K562 (cell line): ENCODE data around the gene L3MBTL1. TPM values are rescaled to one million over a fixed set of nuclear protein-coding genes. Genes with fewer than 3 reads are reported as not detected.
A peak's percentile ranks its signal among the peaks of the same experiment; 100 is the strongest.

Experiments used
- BACH1 ChIP-seq: fragments of 200-800 bp; sonication (Bioruptor generic); IDR thresholded peaks from 2 replicates; pipeline ENCODE4 v1.6.1; 2016; ENCODE audit warnings: missing genetic modification characterization, missing compliant biosample characterization
- CCAR2 ChIP-seq: fragments of 200-400 bp; formaldehyde crosslinking; IDR thresholded peaks from 2 replicates; pipeline ENCODE4 v1.6.1; 2017; ENCODE audit warnings: mild to moderate bottlenecking, low read depth, low read length
- CHD4 ChIP-seq: fragments of 200-600 bp; sonication (generic); IDR thresholded peaks from 3 replicates; pipeline ENCODE4 v1.6.1; 2012; ENCODE audit warnings: low read depth, mild to moderate bottlenecking, mixed read lengths, low read length, inconsistent platforms; ENCODE audit not compliant: insufficient read depth, insufficient replicate concordance, poor library complexity, severe bottlenecking
- E2F1 ChIP-seq: sonication (generic); formaldehyde crosslinking; IDR thresholded peaks from 2 replicates; pipeline ENCODE4 v1.8.1; 2023; ENCODE audit warnings: mild to moderate bottlenecking, missing genetic modification reagents, moderate library complexity
- HNRNPLL ChIP-seq: fragments of 200-400 bp; formaldehyde crosslinking; IDR thresholded peaks from 2 replicates; pipeline ENCODE4 v1.6.1; 2017; ENCODE audit warnings: low read length, low read depth, mild to moderate bottlenecking; ENCODE audit not compliant: poor library complexity, severe bottlenecking
- KHSRP ChIP-seq: fragments of 450-650 bp; IDR thresholded peaks from 2 replicates; pipeline ENCODE4 v1.6.1; 2017
- KLF16 ChIP-seq: IDR thresholded peaks from 2 replicates; pipeline ENCODE4 v1.6.1; 2016; ENCODE audit warnings: antibody characterized with exemption
- MBD1 ChIP-seq: fragments of 250-450 bp; sonication (Bioruptor Pico); IDR thresholded peaks from 2 replicates; pipeline ENCODE4 v1.8.0; 2022; ENCODE audit warnings: inconsistent platforms
- MXI1 ChIP-seq: IDR thresholded peaks from 2 replicates; pipeline ENCODE4 v1.6.1; 2011; ENCODE audit warnings: low read depth, mild to moderate bottlenecking, improper control_type of control experiment, low read length
- NFE2L1 ChIP-seq: fragments of 450-650 bp; IDR thresholded peaks from 2 replicates; pipeline ENCODE4 v1.6.1; 2016; ENCODE audit warnings: missing genetic modification characterization, low read depth, mild to moderate bottlenecking, missing compliant biosample characterization, moderate library complexity, borderline replicate concordance
- POU5F1 ChIP-seq: fragments of 150-350 bp; IDR thresholded peaks from 2 replicates; pipeline ENCODE4 v1.6.1; 2014; ENCODE audit warnings: borderline replicate concordance, low read length, low read depth, mild to moderate bottlenecking; ENCODE audit not compliant: partially characterized antibody
- PTRF ChIP-seq: fragments of 450-650 bp; IDR thresholded peaks from 2 replicates; pipeline ENCODE4 v1.6.1; 2016; ENCODE audit warnings: mild to moderate bottlenecking, missing genetic modification characterization, missing compliant biosample characterization
- RAD21 ChIP-seq, 2 experiments: fragments of 250-450 bp in 1 of 2; fragments of 450-650 bp in 1 of 2; sonication (Bioruptor Pico) in 1 of 2; formaldehyde crosslinking in 1 of 2; IDR thresholded peaks in 1 of 2; conservative IDR thresholded peaks in 1 of 2; 2 replicates each; pipeline versions ENCODE4 v1.4.0 to v1.8.0; 2020 to 2022; ENCODE audit warnings: mild to moderate bottlenecking in 2 of 2, moderate library complexity in 1 of 2
- RNF2 ChIP-seq: sonication (generic); IDR thresholded peaks from 2 replicates; pipeline ENCODE4 v1.6.1; 2016
- SAFB2 ChIP-seq: fragments of 200-400 bp; formaldehyde crosslinking; IDR thresholded peaks from 2 replicates; pipeline ENCODE4 v1.6.1; 2018; ENCODE audit warnings: borderline replicate concordance, low read length, low read depth, moderate library complexity; ENCODE audit not compliant: severe bottlenecking
- SRSF3 ChIP-seq: fragments of 200-400 bp; formaldehyde crosslinking; IDR thresholded peaks from 2 replicates; pipeline ENCODE4 v1.6.1; 2016; ENCODE audit warnings: mild to moderate bottlenecking, low read length, moderate library complexity; ENCODE audit not compliant: insufficient read depth
- ZBTB7A ChIP-seq: IDR thresholded peaks from 2 replicates; pipeline ENCODE4 v1.6.1; 2011; ENCODE audit warnings: low read depth, mild to moderate bottlenecking, low read length, moderate library complexity, borderline replicate concordance; ENCODE audit not compliant: control insufficient read depth
- ZFP30 ChIP-seq: fragments of 250-450 bp; sonication (Bioruptor Pico); IDR thresholded peaks from 2 replicates; pipeline ENCODE4 v1.8.0; 2022; ENCODE audit warnings: moderate library complexity, mild to moderate bottlenecking, inconsistent platforms, borderline replicate concordance
- ZFPM2 ChIP-seq: fragments of 250-450 bp; sonication (Bioruptor Pico); IDR thresholded peaks from 2 replicates; pipeline ENCODE4 v1.5.1; 2022; ENCODE audit warnings: mild to moderate bottlenecking
- ZNF146 ChIP-seq: IDR thresholded peaks from one replicate; pipeline ENCODE4 v1.6.1; 2018; ENCODE audit warnings: missing compliant biosample characterization; ENCODE audit not compliant: unreplicated experiment
- ZNF253 ChIP-seq: fragments of 250-450 bp; sonication (Bioruptor Pico); conservative IDR thresholded peaks from 2 replicates; pipeline ENCODE4 v1.6.1; 2021; ENCODE audit warnings: mild to moderate bottlenecking
- ZNF282 ChIP-seq: sonication (generic); formaldehyde crosslinking; IDR thresholded peaks from 2 replicates; pipeline ENCODE4 v1.8.1; 2023; ENCODE audit warnings: missing genetic modification reagents
- ZNF316 ChIP-seq: fragments of 450-650 bp; IDR thresholded peaks from 2 replicates; pipeline ENCODE4 v1.6.1; 2016
- ZNF507 ChIP-seq: conservative IDR thresholded peaks from 2 replicates; pipeline ENCODE4 v1.6.1; 2017; ENCODE audit warnings: missing genetic modification characterization, missing compliant biosample characterization
- ZNF584 ChIP-seq: fragments of 200-800 bp; sonication (Bioruptor generic); IDR thresholded peaks from 2 replicates; pipeline ENCODE4 v1.6.1; 2016; ENCODE audit warnings: low read depth, mild to moderate bottlenecking, missing genetic modification characterization, missing compliant biosample characterization
- ZNF644 ChIP-seq: fragments of 200-800 bp; sonication (Bioruptor generic); IDR thresholded peaks from 2 replicates; pipeline ENCODE4 v1.6.1; 2016; ENCODE audit warnings: low read depth, missing genetic modification characterization, missing compliant biosample characterization
- ZSCAN29 ChIP-seq: fragments of 450-650 bp; IDR thresholded peaks from 2 replicates; pipeline ENCODE4 v1.6.1; 2017
- polyA plus RNA-seq, 8 experiments: library from polyadenylated mRNA; depleted of rRNA in 4 of 8; stranded (reverse) in 5 of 8; unstranded in 3 of 8; fragments of >200 nt; fragmentation: Nextera tagmentation in 2 of 8; fragmentation: Illumina TruSeq in 1 of 8; extraction: Ambion mirVana in 2 of 8; extraction: Trizol in 1 of 8; gene quantifications; 2 replicates each; pipeline versions ENCODE4 v1.2.1 to v1.2.3, GENCODE V29; 2011 to 2014; ENCODE audit warnings: inconsistent platforms in 1 of 8, missing spikeins in 1 of 8
- total RNA-seq, 7 experiments: library from RNA; depleted of rRNA in 6 of 7; stranded (reverse); fragments of >200 nt in 6 of 7; fragmentation: Illumina TruSeq in 2 of 7; extraction: Trizol in 2 of 7; gene quantifications; 2 replicates each; pipeline versions ENCODE4 v1.2.1 to v1.2.3, GENCODE V29; 2011 to 2021; ENCODE audit warnings: low replicate concordance in 1 of 7

Gene L3MBTL1
- total and polyA plus RNA-seq, 9 of the 15 experiments (the other 6 are each of a cell fraction or from before 2014, with no cell fraction given): 0.77 to 10.0 (median 4.4) TPM

- no peak for TF ChIP-seq MBD1 (CRISPR knock-in tag)
- TF ChIP-seq ZFP30: no peak
- peak; percentile 85 for TF ChIP-seq KLF16
- TF ChIP-seq BACH1 (tag): no peak
- TF ChIP-seq SAFB2: no peak
- no peak for TF ChIP-seq ZNF644 (tag)
- peak; percentile 80 to 91 for TF ChIP-seq RAD21 (CRISPR knock-in tag; conservative IDR thresholded peaks at IDR 0.05 in 1 of 2, IDR thresholded peaks at IDR 0.05 in 1 of 2)
- TF ChIP-seq MXI1: no peak
- TF ChIP-seq ZNF253 (CRISPR knock-in tag): no peak
- TF ChIP-seq E2F1 (CRISPR knock-in tag): no peak
- TF ChIP-seq SRSF3: no peak
- TF ChIP-seq ZNF584: no peak
- TF ChIP-seq RNF2: peak; percentile 47; the same call in 1 of the 2 replicates
- TF ChIP-seq PTRF: no peak
- no peak for TF ChIP-seq ZNF282 (CRISPR knock-in tag)
- TF ChIP-seq ZNF316: no peak
- TF ChIP-seq ZNF507: no peak
- TF ChIP-seq ZSCAN29: no peak
- TF ChIP-seq CHD4: no peak
- TF ChIP-seq ZBTB7A: 0 out of 2 replicates have a peak, but pooled peaks have one; percentile 32
- no peak for TF ChIP-seq KHSRP
- no peak for TF ChIP-seq ZNF146 (CRISPR knock-in tag)
- TF ChIP-seq ZFPM2 (CRISPR knock-in tag): no peak
- no peak for TF ChIP-seq CCAR2
- TF ChIP-seq HNRNPLL: no peak
- TF ChIP-seq POU5F1: no peak
- no peak for TF ChIP-seq NFE2L1 (tag)
Measured at GRCh38 chr20:43537921-43538877, 30.7 kb downstream of the L3MBTL1 start (continued).
